IMR-90 (cell line): ENCODE measurements around the gene PLEKHG4. TPM values are rescaled to one million over a fixed set of nuclear protein-coding genes. Genes with fewer than 3 reads are reported as not detected.

Experiments
- ATAC-seq: fragments of 200-7000 bp; cut with Tn5 transposase; 2 replicates; pipeline ENCODE4 v1.9.1; 2020; ENCODE audit warnings: low read depth, mild to moderate bottlenecking, moderate library complexity
- BruUV-seq: library from RNA; stranded (reverse); fragments of 400-500 nt; replicated peaks from 2 replicates; lab custom pipeline; 2021; lab: Mats Ljungman, UMichigan
- CTCF ChIA-PET: fragments of 300-600 bp; formaldehyde crosslinking; extraction: SDS; loops from one replicate; lab custom pipeline; 2021; ENCODE audit warnings: antibody characterized with exemption; lab: Yijun Ruan, JAX
- POLR2A ChIA-PET: fragments of 300-600 bp; sonication (Branson Sonifier 250); formaldehyde crosslinking; loops from one replicate; lab custom pipeline; 2022; ENCODE audit warnings: antibody characterized with exemption; ENCODE audit not compliant: unreplicated experiment; lab: Charles Lee
- DNase-seq: peaks from one replicate; pipeline ENCODE4 v3.0.0; 2013
- H2AFZ ChIP-seq: replicated peaks from 2 replicates; pipeline ENCODE3; 2013; ENCODE audit warnings: low read length, mild to moderate bottlenecking; ENCODE audit not compliant: poor library complexity
- H2AK5ac ChIP-seq: 2 replicates; pipeline ENCODE4 v1.6.1; 2013; ENCODE audit warnings: low read depth, low read length, inconsistent platforms
- H2AK9ac ChIP-seq: replicated peaks from 2 replicates; pipeline ENCODE3; 2013; ENCODE audit warnings: mild to moderate bottlenecking, low read depth, low read length, moderate library complexity; ENCODE audit not compliant: poor library complexity
- H2BK120ac ChIP-seq: 2 replicates; pipeline ENCODE4 v1.6.1; 2013; ENCODE audit warnings: low read depth, low read length, inconsistent platforms
- H2BK15ac ChIP-seq: 3 replicates; pipeline ENCODE4 v1.6.1; 2013; ENCODE audit warnings: low read depth, low read length, inconsistent platforms
- H2BK20ac ChIP-seq: 2 replicates; pipeline ENCODE4 v1.6.1; 2013; ENCODE audit warnings: low read depth, mild to moderate bottlenecking, inconsistent platforms, low read length, moderate library complexity
- H2BK5ac ChIP-seq: 2 replicates; pipeline ENCODE4 v1.6.1; 2013; ENCODE audit warnings: mild to moderate bottlenecking, low read depth, low read length, inconsistent platforms; ENCODE audit not compliant: poor library complexity, severe bottlenecking
- H3K14ac ChIP-seq: replicated peaks from 2 replicates; pipeline ENCODE4 v1.6.1; 2013; ENCODE audit warnings: low read depth, low read length, inconsistent platforms
- H3K18ac ChIP-seq: 2 replicates; pipeline ENCODE4 v1.6.1; 2013; ENCODE audit warnings: low read depth, low read length, control low read depth
- H3K23ac ChIP-seq: 2 replicates; pipeline ENCODE4 v1.6.1; 2013; ENCODE audit warnings: low read depth, low read length, inconsistent platforms
- H3K27ac ChIP-seq: 2 replicates; pipeline ENCODE4 v1.5.1; 2013; ENCODE audit warnings: mild to moderate bottlenecking, control low read depth, low read length; ENCODE audit not compliant: insufficient read depth
- H3K27me3 ChIP-seq: 2 replicates; pipeline ENCODE4 v1.6.1; 2013; ENCODE audit warnings: low read length; ENCODE audit not compliant: control insufficient read depth, insufficient read depth
- H3K36me3 ChIP-seq: 2 replicates; pipeline ENCODE4 v1.6.1; 2013; ENCODE audit warnings: low read length, mixed read lengths; ENCODE audit not compliant: control insufficient read depth, insufficient read depth
- H3K4ac ChIP-seq: 2 replicates; pipeline ENCODE4 v1.6.1; 2013; ENCODE audit warnings: low read depth, low read length, inconsistent platforms
- H3K4me1 ChIP-seq: 2 replicates; pipeline ENCODE4 v1.6.1; 2013; ENCODE audit warnings: low read length, mixed read lengths; ENCODE audit not compliant: control insufficient read depth, insufficient read depth
- H3K4me2 ChIP-seq: 2 replicates; pipeline ENCODE4 v1.6.1; 2013; ENCODE audit warnings: low read depth, mild to moderate bottlenecking, control low read depth, low read length, moderate library complexity
- H3K4me3 ChIP-seq: 2 replicates; pipeline ENCODE4 v1.5.1; 2013; ENCODE audit warnings: low read depth, mild to moderate bottlenecking, control low read depth, low read length, moderate library complexity; ENCODE audit not compliant: insufficient read depth
- H3K56ac ChIP-seq: 2 replicates; pipeline ENCODE4 v1.6.1; 2013; ENCODE audit warnings: low read length, inconsistent platforms; ENCODE audit not compliant: insufficient read depth; ENCODE audit errors: extremely low read depth
- H3K79me1 ChIP-seq, 2 experiments: 2 replicates each; pipeline ENCODE4 v1.6.1; 2013; ENCODE audit warnings: low read length in 2 of 2, inconsistent platforms in 1 of 2, low read depth in 1 of 2
- H3K9ac ChIP-seq: 2 replicates; pipeline ENCODE4 v1.6.1; 2013; ENCODE audit warnings: low read depth, low read length, control low read depth
- H3K9me1 ChIP-seq: 2 replicates; pipeline ENCODE4 v1.6.1; 2013; ENCODE audit warnings: low read length, inconsistent platforms; ENCODE audit not compliant: insufficient read depth
- H3K9me3 ChIP-seq: 2 replicates; pipeline ENCODE4 v1.6.1; 2013; ENCODE audit warnings: low read length; ENCODE audit not compliant: control insufficient read depth, insufficient read depth
- H4K20me1 ChIP-seq: 2 replicates; pipeline ENCODE4 v1.6.1; 2013; ENCODE audit warnings: low read length, inconsistent platforms; ENCODE audit not compliant: insufficient read depth
- H4K5ac ChIP-seq: 2 replicates; pipeline ENCODE4 v1.6.1; 2013; ENCODE audit warnings: mild to moderate bottlenecking, low read depth, low read length, control low read depth
- H4K8ac ChIP-seq, 2 experiments: 2 replicates each; pipeline ENCODE4 v1.6.1; 2013; ENCODE audit warnings: low read depth in 2 of 2, low read length in 2 of 2, control low read depth in 1 of 2, inconsistent platforms in 1 of 2
- H4K91ac ChIP-seq: 2 replicates; pipeline ENCODE4 v1.6.1; 2013; ENCODE audit warnings: low read depth, low read length, inconsistent platforms; ENCODE audit not compliant: insufficient read depth
- BHLHE40 ChIP-seq: fragments of 150-350 bp; IDR thresholded peaks from 2 replicates; pipeline ENCODE4 v1.6.1; 2016; ENCODE audit warnings: mild to moderate bottlenecking, low read depth, low read length
- CHD1 ChIP-seq: IDR thresholded peaks from 2 replicates; pipeline ENCODE4 v1.6.1; 2012; ENCODE audit warnings: low read depth, low read length, improper control_type of control experiment
- CTCF ChIP-seq: conservative IDR thresholded peaks from 2 replicates; pipeline ENCODE4 v1.5.1; 2012; ENCODE audit warnings: mild to moderate bottlenecking, low read depth, low read length, improper control_type of control experiment
- MAFK ChIP-seq: IDR thresholded peaks from 2 replicates; pipeline ENCODE4 v1.6.1; 2012; ENCODE audit warnings: low read depth, low read length, improper control_type of control experiment
- MXI1 ChIP-seq: IDR thresholded peaks from 2 replicates; pipeline ENCODE4 v1.6.1; 2012; ENCODE audit warnings: low read depth, mild to moderate bottlenecking, low read length, moderate library complexity, borderline replicate concordance
- NFE2L2 ChIP-seq: fragments of 150-350 bp; IDR thresholded peaks from 2 replicates; pipeline ENCODE4 v1.6.1; 2016; ENCODE audit warnings: low read depth, mild to moderate bottlenecking, low read length
- POLR2A ChIP-seq: IDR thresholded peaks from 2 replicates; pipeline ENCODE4 v1.6.1; 2012; ENCODE audit warnings: mild to moderate bottlenecking, low read depth, low read length
- RAD21 ChIP-seq: IDR thresholded peaks from 2 replicates; pipeline ENCODE4 v1.6.1; 2012; ENCODE audit warnings: low read length, improper control_type of control experiment
- SMC3 ChIP-seq: fragments of 150-350 bp; IDR thresholded peaks from 2 replicates; pipeline ENCODE4 v1.6.1; 2016; ENCODE audit warnings: low read depth, mild to moderate bottlenecking, antibody characterized with exemption, low read length, moderate library complexity
- WGBS, 2 experiments: methylation state at CpG; one replicate each; pipeline versions ENCODE4 v1.1.5 to v1.1.7; 2013; ENCODE audit warnings: missing lambda C conversion rate in 2 of 2; ENCODE audit not compliant: insufficient read length in 1 of 2; ENCODE audit errors: extremely low coverage in 2 of 2; 5-methylcytosine and 5-hydroxymethylcytosine counted together
- dilution Hi-C: fragments of 300-500 bp; cut with HindIII; formaldehyde crosslinking; loops from one replicate; pipeline ENCODE4 v1.14.3; 2018; ENCODE audit warnings: low sequenced_read_pairs; ENCODE audit not compliant: unreplicated experiment
- in situ Hi-C: fragments of 300-500 bp; cut with MboI; formaldehyde crosslinking; loops from 3 replicates; pipeline ENCODE4 v1.14.3; 2019; ENCODE audit warnings: low sequenced_read_pairs, inconsistent platforms, mixed read lengths
- intact Hi-C: fragments of 100-400 bp; cut with micrococcal nuclease; formaldehyde crosslinking; loops from 2 replicates; pipeline ENCODE4 v1.10.0; 2022
- polyA plus RNA-seq, 3 experiments: library from polyadenylated mRNA; depleted of rRNA; stranded (reverse); fragments of >200 nt; gene quantifications; 2 replicates each; pipeline ENCODE4 v1.2.3, GENCODE V29; 2012; ENCODE audit warnings: low replicate concordance in 1 of 3
- total RNA-seq: library from RNA; depleted of rRNA; stranded (reverse); fragments of >200 nt; gene quantifications from 2 replicates; pipeline ENCODE4 v1.2.3, GENCODE V29; 2012

The PLEKHG4 gene
- total and polyA plus RNA-seq, 2 of the 4 experiments (the other 2 are of a cell fraction): 14.0 to 50.7 TPM

GRCh38 chr16:67264866-67265265 is 14.5 kb upstream of the PLEKHG4 start:
- ATAC-seq: no peak
- 71% methylated on average over 3 of the region's 5 CpGs; no CpG with 5 or more reads in 1 of the 2 experiments for WGBS, 2 experiments
- no peaks in the 10 kb centered on the region; a peak in 1 of 4 replicates for H3K79me1 ChIP-seq
- H4K8ac ChIP-seq: no peak overlapping the region
- TF ChIP-seq RAD21 (no peak), CTCF (no peak), CHD1 (no peak), SMC3 (no peak), NFE2L2 (no peak), POLR2A (no peak), BHLHE40 (no peak), MAFK (no peak), MXI1 (no peak)
- ChIA-PET POLR2A (no interaction called here), CTCF (interaction anchor here (0.6 to 1.1 kb wide), 2 partner anchors 73 to 74 kb away, joined by 4 read pairs; no protein-coding TSS in a partner anchor)
- no peak for DNase-seq
- H3K27me3 ChIP-seq: no peaks in the 10 kb centered on the region
- no peak overlapping the region for H2BK5ac ChIP-seq
- H3K27ac ChIP-seq: no peak overlapping the region
- H2AFZ ChIP-seq: no peak overlapping the region
- 0 out of 2 replicates have a peak overlapping the region, but pooled peaks have one; percentile 13 for H3K4ac ChIP-seq
- H3K18ac ChIP-seq: no peak overlapping the region
- H3K36me3 ChIP-seq: no peaks in the 10 kb centered on the region
- no peak overlapping the region for H2BK20ac ChIP-seq
- no peak overlapping the region for H2BK120ac ChIP-seq
- dilution Hi-C loops (no loop called here), in situ Hi-C loops (no loop called here), intact Hi-C loops (loop anchor here (5.0 kb wide), 1 partner anchor 162 kb away; no protein-coding TSS in a partner anchor)
- no peaks in the 10 kb centered on the region for H4K20me1 ChIP-seq
- H2AK9ac ChIP-seq: no peak overlapping the region
- no peak overlapping the region for H4K91ac ChIP-seq
- H3K56ac ChIP-seq: no peak overlapping the region
- no peaks in the 10 kb centered on the region for H3K9me3 ChIP-seq
- H3K4me1 ChIP-seq: peaks cover 9% of the 10 kb centered on the region
- H3K4me2 ChIP-seq: no peak overlapping the region
- no TSS peak for BruUV-seq
- H2BK15ac ChIP-seq: no peak overlapping the region
- no peak overlapping the region for H3K23ac ChIP-seq
- H3K9me1 ChIP-seq: peaks cover 10% of the 10 kb centered on the region; the same call in 1 of the 2 replicates
- no peak overlapping the region for H3K4me3 ChIP-seq
- no peak overlapping the region for H3K9ac ChIP-seq
- no peak overlapping the region for H2AK5ac ChIP-seq
- no peak overlapping the region for H4K5ac ChIP-seq
- no peak overlapping the region for H3K14ac ChIP-seq
